HEK293 (cell line): ENCODE results near the gene EPN2.

Source experiments
- CTCF ChIA-PET: fragments of 350-600 bp; formaldehyde crosslinking; extraction: SDS; loops from one replicate; lab custom pipeline; 2021; ENCODE audit warnings: antibody characterized with exemption; lab: Yijun Ruan, JAX
- POLR2A ChIA-PET: fragments of 300-600 bp; formaldehyde crosslinking; extraction: SDS; loops from one replicate; lab custom pipeline; 2020; ENCODE audit warnings: antibody characterized with exemption, inconsistent platforms; lab: Yijun Ruan, JAX
- H3K27ac ChIP-seq: fragments of 200-500 bp; sonication (Bioruptor generic); 2 replicates; pipeline ENCODE4 v1.5.1; 2014; ENCODE audit warnings: low read depth, low read length, control low read depth, inconsistent platforms; ENCODE audit errors: extremely low read depth
- H3K36me3 ChIP-seq, 2 experiments: fragments of 200-500 bp in 1 of 2; sonication (Bioruptor generic) in 1 of 2; 1 replicate in 1 of 2; 2 replicates in 1 of 2; pipeline ENCODE4 v1.5.1; 2014 to 2017; ENCODE audit warnings: inconsistent platforms in 2 of 2, low read length in 2 of 2; ENCODE audit not compliant: control insufficient read depth in 2 of 2, insufficient read depth in 1 of 2
- H3K4me1 ChIP-seq: fragments of 200-500 bp; sonication (Bioruptor generic); 2 replicates; pipeline ENCODE4 v1.5.1; 2014; ENCODE audit warnings: mild to moderate bottlenecking, low read length, inconsistent platforms; ENCODE audit not compliant: control insufficient read depth, insufficient read depth
- H3K4me3 ChIP-seq: 2 replicates; pipeline ENCODE4 v1.5.1; 2011; ENCODE audit warnings: low read depth, mild to moderate bottlenecking, control low read depth, low read length, moderate library complexity
- H3K9me3 ChIP-seq: fragments of 200-500 bp; sonication (Bioruptor generic); 2 replicates; pipeline ENCODE4 v1.5.1; 2014; ENCODE audit warnings: low read depth, low read length, inconsistent platforms; ENCODE audit not compliant: control insufficient read depth, insufficient read depth
- BCL11B ChIP-seq: fragments of 450-650 bp; formaldehyde crosslinking; IDR thresholded peaks from 2 replicates; pipeline ENCODE4 v1.5.1; 2016; ENCODE audit warnings: low read depth, missing biosample characterization, missing genetic modification characterization
- INSM2 ChIP-seq: fragments of 450-650 bp; formaldehyde crosslinking; IDR thresholded peaks from 2 replicates; pipeline ENCODE4 v1.5.1; 2016; ENCODE audit warnings: missing biosample characterization, missing genetic modification characterization
- KLF17 ChIP-seq: fragments of 450-650 bp; formaldehyde crosslinking; IDR thresholded peaks from 2 replicates; pipeline ENCODE4 v1.5.1; 2016; ENCODE audit warnings: missing biosample characterization, missing genetic modification characterization
- MYNN ChIP-seq: fragments of 450-650 bp; formaldehyde crosslinking; IDR thresholded peaks from 2 replicates; pipeline ENCODE4 v1.5.1; 2016; ENCODE audit warnings: missing biosample characterization, missing genetic modification characterization, borderline replicate concordance
- PRDM10 ChIP-seq: fragments of 450-650 bp; formaldehyde crosslinking; IDR thresholded peaks from 2 replicates; pipeline ENCODE4 v1.5.1; 2016; ENCODE audit warnings: missing biosample characterization, missing genetic modification characterization
- REPIN1 ChIP-seq: fragments of 450-650 bp; formaldehyde crosslinking; IDR thresholded peaks from 2 replicates; pipeline ENCODE4 v1.5.1; 2017; ENCODE audit warnings: missing biosample characterization, missing genetic modification characterization, low read depth
- TRIM28 ChIP-seq: IDR thresholded peaks from 2 replicates; pipeline ENCODE4 v1.6.1; 2011; ENCODE audit warnings: low read length, control low read depth, borderline replicate concordance
- ZBTB17 ChIP-seq: fragments of 450-650 bp; formaldehyde crosslinking; IDR thresholded peaks from 2 replicates; pipeline ENCODE4 v1.5.1; 2016; ENCODE audit warnings: missing biosample characterization, missing genetic modification characterization
- ZBTB49 ChIP-seq: fragments of 450-650 bp; formaldehyde crosslinking; IDR thresholded peaks from 2 replicates; pipeline ENCODE4 v1.5.1; 2016; ENCODE audit warnings: missing biosample characterization, missing genetic modification characterization, low read depth
- ZEB2 ChIP-seq: fragments of 450-650 bp; formaldehyde crosslinking; IDR thresholded peaks from 2 replicates; pipeline ENCODE4 v1.5.1; 2016; ENCODE audit warnings: missing biosample characterization, missing genetic modification characterization
- ZFP3 ChIP-seq: fragments of 450-650 bp; formaldehyde crosslinking; IDR thresholded peaks from 2 replicates; pipeline ENCODE4 v1.5.1; 2016; ENCODE audit warnings: low read depth, missing biosample characterization, missing genetic modification characterization
- ZIC2 ChIP-seq: fragments of 450-650 bp; formaldehyde crosslinking; IDR thresholded peaks from 2 replicates; pipeline ENCODE4 v1.5.1; 2016; ENCODE audit warnings: missing biosample characterization, missing genetic modification characterization
- ZNF184 ChIP-seq: fragments of 450-650 bp; IDR thresholded peaks from 2 replicates; pipeline ENCODE4 v1.5.1; 2018; ENCODE audit warnings: missing biosample characterization, mild to moderate bottlenecking, missing genetic modification characterization
- ZNF19 ChIP-seq: fragments of 450-650 bp; formaldehyde crosslinking; IDR thresholded peaks from 2 replicates; pipeline ENCODE4; 2016; ENCODE audit warnings: missing biosample characterization, missing genetic modification characterization, low read depth
- ZNF221 ChIP-seq: fragments of 450-650 bp; formaldehyde crosslinking; IDR thresholded peaks from 2 replicates; pipeline ENCODE4 v1.5.1; 2017; ENCODE audit warnings: missing biosample characterization, missing genetic modification characterization, borderline replicate concordance
- ZNF23 ChIP-seq: fragments of 450-650 bp; formaldehyde crosslinking; IDR thresholded peaks from 2 replicates; pipeline ENCODE4 v1.5.1; 2016; ENCODE audit warnings: missing biosample characterization, missing genetic modification characterization, borderline replicate concordance
- ZNF350 ChIP-seq: fragments of 450-650 bp; formaldehyde crosslinking; IDR thresholded peaks from 2 replicates; pipeline ENCODE4 v1.5.0; 2017; ENCODE audit warnings: missing biosample characterization, mild to moderate bottlenecking, missing genetic modification characterization
- ZNF362 ChIP-seq: fragments of 450-650 bp; formaldehyde crosslinking; IDR thresholded peaks from 2 replicates; pipeline ENCODE4 v1.5.1; 2016; ENCODE audit warnings: missing biosample characterization, missing genetic modification characterization
- ZNF394 ChIP-seq: fragments of 450-650 bp; formaldehyde crosslinking; IDR thresholded peaks from 2 replicates; pipeline ENCODE4 v1.5.1; 2016; ENCODE audit warnings: missing biosample characterization, missing genetic modification characterization, mild to moderate bottlenecking, moderate library complexity, borderline replicate concordance
- ZNF549 ChIP-seq: fragments of 450-650 bp; IDR thresholded peaks from 2 replicates; pipeline ENCODE4 v1.5.1; 2018; ENCODE audit warnings: missing biosample characterization, missing genetic modification characterization, mild to moderate bottlenecking, inconsistent platforms, moderate library complexity
- ZNF555 ChIP-seq: fragments of 450-650 bp; formaldehyde crosslinking; conservative IDR thresholded peaks from 2 replicates; pipeline ENCODE4 v1.5.1; 2017; ENCODE audit warnings: missing biosample characterization, mild to moderate bottlenecking, missing genetic modification characterization, inconsistent platforms
- ZNF623 ChIP-seq: fragments of 450-650 bp; formaldehyde crosslinking; IDR thresholded peaks from 2 replicates; pipeline ENCODE4 v1.5.1; 2016; ENCODE audit warnings: missing biosample characterization, missing genetic modification characterization
- ZNF629 ChIP-seq: fragments of 450-650 bp; formaldehyde crosslinking; IDR thresholded peaks from 2 replicates; pipeline ENCODE4 v1.5.1; 2017; ENCODE audit warnings: missing biosample characterization, missing genetic modification characterization
- ZNF670 ChIP-seq: fragments of 450-650 bp; formaldehyde crosslinking; IDR thresholded peaks from 2 replicates; pipeline ENCODE4 v1.5.1; 2016; ENCODE audit warnings: missing biosample characterization, missing genetic modification characterization, low read depth
- ZNF704 ChIP-seq: fragments of 450-650 bp; formaldehyde crosslinking; IDR thresholded peaks from 2 replicates; pipeline ENCODE4 v1.5.1; 2016; ENCODE audit warnings: missing biosample characterization, missing genetic modification characterization
- ZNF791 ChIP-seq: fragments of 450-650 bp; formaldehyde crosslinking; IDR thresholded peaks from 2 replicates; pipeline ENCODE4 v1.5.1; 2016; ENCODE audit warnings: missing biosample characterization, missing genetic modification characterization
- ZSCAN23 ChIP-seq: fragments of 450-650 bp; formaldehyde crosslinking; IDR thresholded peaks from 2 replicates; pipeline ENCODE4 v1.5.1; 2016; ENCODE audit warnings: missing biosample characterization, missing genetic modification characterization

EPN2 gene

GRCh38 chr17:19260958-19261357 lies 23.8 kb downstream of the EPN2 start (continued):
- TF ChIP-seq KLF17 (no peak), ZNF670 (tag by site-specific recombination) (no peak), REPIN1 (tag by site-specific recombination) (no peak), PRDM10 (tag by site-specific recombination) (peak; percentile 65; the same call in 1 of the 2 replicates), ZFP3 (no peak), ZNF19 (tag by site-specific recombination) (no peak), ZNF184 (tag by site-specific recombination) (no peak), ZNF549 (tag by site-specific recombination) (no peak), ZIC2 (tag by site-specific recombination) (peak; percentile 98), ZNF629 (tag by site-specific recombination) (no peak), ZBTB17 (tag by site-specific recombination) (peak; percentile 59; the same call in 1 of the 2 replicates), ZNF362 (tag by site-specific recombination) (no peak), ZNF791 (tag by site-specific recombination) (no peak), ZEB2 (no peak)

- ChIA-PET POLR2A (interaction anchor here (1.6 kb wide), 1 partner anchor 13 kb away, joined by 4 read pairs; no protein-coding TSS in a partner anchor), CTCF (interaction anchor here (0.8 to 1.8 kb wide), 2 partner anchors 8 to 25 kb away, joined by 6 read pairs; no protein-coding TSS in a partner anchor)
- Histone ChIP-seq H3K27ac (no peak overlapping the region), H3K4me1 (peaks cover 23% of the 10 kb centered on the region), H3K9me3 (no peaks in the 10 kb centered on the region), H3K36me3 (peaks cover 0 to 5% of the 10 kb centered on the region in 2 experiments; a peak in 2 of 3 replicates), H3K4me3 (no peak overlapping the region)
- TF ChIP-seq ZBTB17 (tag by site-specific recombination) (no peak), ZNF555 (tag by site-specific recombination) (no peak), ZBTB49 (tag by site-specific recombination) (no peak), ZNF23 (tag by site-specific recombination) (no peak), INSM2 (tag by site-specific recombination) (no peak), BCL11B (tag by site-specific recombination) (no peak), ZNF623 (tag by site-specific recombination) (no peak), ZNF350 (tag by site-specific recombination) (no peak), ZNF221 (tag by site-specific recombination) (no peak), ZNF670 (tag by site-specific recombination) (no peak), TRIM28 (no peak), ZSCAN23 (tag by site-specific recombination) (no peak), ZNF394 (tag by site-specific recombination) (no peak), ZNF704 (tag by site-specific recombination) (no peak), MYNN (no peak)
Measured at GRCh38 chr17:19261426-19261825, 24.3 kb downstream of the EPN2 start.
